HEK293 (cell line): ENCODE data around the gene SEC24A.

Experiments
- CTCF ChIA-PET: fragments of 350-600 bp; formaldehyde crosslinking; extraction: SDS; loops from one replicate; lab custom pipeline; 2021; ENCODE audit warnings: antibody characterized with exemption; lab: Yijun Ruan, JAX
- POLR2A ChIA-PET: fragments of 300-600 bp; formaldehyde crosslinking; extraction: SDS; loops from one replicate; lab custom pipeline; 2020; ENCODE audit warnings: antibody characterized with exemption, inconsistent platforms; lab: Yijun Ruan, JAX
- H3K27ac ChIP-seq: fragments of 200-500 bp; sonication (Bioruptor generic); 2 replicates; pipeline ENCODE4 v1.5.1; 2014; ENCODE audit warnings: low read depth, low read length, control low read depth, inconsistent platforms; ENCODE audit errors: extremely low read depth
- H3K36me3 ChIP-seq, 2 experiments: fragments of 200-500 bp in 1 of 2; sonication (Bioruptor generic) in 1 of 2; 1 replicate in 1 of 2; 2 replicates in 1 of 2; pipeline ENCODE4 v1.5.1; 2014 to 2017; ENCODE audit warnings: inconsistent platforms in 2 of 2, low read length in 2 of 2; ENCODE audit not compliant: control insufficient read depth in 2 of 2, insufficient read depth in 1 of 2
- H3K4me1 ChIP-seq: fragments of 200-500 bp; sonication (Bioruptor generic); 2 replicates; pipeline ENCODE4 v1.5.1; 2014; ENCODE audit warnings: mild to moderate bottlenecking, low read length, inconsistent platforms; ENCODE audit not compliant: control insufficient read depth, insufficient read depth
- H3K4me3 ChIP-seq: 2 replicates; pipeline ENCODE4 v1.5.1; 2011; ENCODE audit warnings: low read depth, mild to moderate bottlenecking, control low read depth, low read length, moderate library complexity
- H3K9me3 ChIP-seq: fragments of 200-500 bp; sonication (Bioruptor generic); 2 replicates; pipeline ENCODE4 v1.5.1; 2014; ENCODE audit warnings: low read depth, low read length, inconsistent platforms; ENCODE audit not compliant: control insufficient read depth, insufficient read depth
- GLIS1 ChIP-seq: fragments of 450-650 bp; formaldehyde crosslinking; IDR thresholded peaks from 2 replicates; pipeline ENCODE4 v1.5.1; 2016; ENCODE audit warnings: missing biosample characterization, missing genetic modification characterization
- GLIS2 ChIP-seq: fragments of 450-650 bp; formaldehyde crosslinking; IDR thresholded peaks from 2 replicates; pipeline ENCODE4 v1.5.1; 2016; ENCODE audit warnings: missing biosample characterization, missing genetic modification characterization
- PRDM2 ChIP-seq: fragments of 450-650 bp; formaldehyde crosslinking; IDR thresholded peaks from 2 replicates; pipeline ENCODE4 v1.5.1; 2016; ENCODE audit warnings: missing biosample characterization, missing genetic modification characterization, borderline replicate concordance
- RBAK ChIP-seq: fragments of 450-650 bp; formaldehyde crosslinking; IDR thresholded peaks from 2 replicates; pipeline ENCODE4 v1.5.1; 2016; ENCODE audit warnings: missing biosample characterization, missing genetic modification characterization
- SCRT2 ChIP-seq: fragments of 450-650 bp; formaldehyde crosslinking; IDR thresholded peaks from 2 replicates; pipeline ENCODE4 v1.5.1; 2016; ENCODE audit warnings: missing biosample characterization, missing genetic modification characterization
- YY2 ChIP-seq: fragments of 450-650 bp; formaldehyde crosslinking; IDR thresholded peaks from 2 replicates; pipeline ENCODE4 v1.5.1; 2016; ENCODE audit warnings: missing biosample characterization, missing genetic modification characterization
- ZBTB8A ChIP-seq: fragments of 450-650 bp; formaldehyde crosslinking; IDR thresholded peaks from 2 replicates; pipeline ENCODE4 v1.5.1; 2016; ENCODE audit warnings: missing biosample characterization, missing genetic modification characterization
- ZFP3 ChIP-seq: fragments of 450-650 bp; formaldehyde crosslinking; IDR thresholded peaks from 2 replicates; pipeline ENCODE4 v1.5.1; 2016; ENCODE audit warnings: low read depth, missing biosample characterization, missing genetic modification characterization
- ZNF114 ChIP-seq: fragments of 450-650 bp; formaldehyde crosslinking; IDR thresholded peaks from 2 replicates; pipeline ENCODE4 v1.5.0; 2017; ENCODE audit warnings: missing biosample characterization, missing genetic modification characterization
- ZNF184 ChIP-seq: fragments of 450-650 bp; IDR thresholded peaks from 2 replicates; pipeline ENCODE4 v1.5.1; 2018; ENCODE audit warnings: missing biosample characterization, mild to moderate bottlenecking, missing genetic modification characterization
- ZNF354C ChIP-seq: fragments of 450-650 bp; formaldehyde crosslinking; IDR thresholded peaks from 2 replicates; pipeline ENCODE4 v1.5.1; 2016; ENCODE audit warnings: missing biosample characterization, missing genetic modification characterization, low read depth, borderline replicate concordance
- ZNF426 ChIP-seq: fragments of 450-650 bp; formaldehyde crosslinking; IDR thresholded peaks from 2 replicates; pipeline ENCODE4 v1.5.1; 2017; ENCODE audit warnings: missing biosample characterization, missing genetic modification characterization, mild to moderate bottlenecking, inconsistent platforms, moderate library complexity
- ZNF514 ChIP-seq: fragments of 450-650 bp; formaldehyde crosslinking; IDR thresholded peaks from 2 replicates; pipeline ENCODE4 v1.5.1; 2016; ENCODE audit warnings: missing biosample characterization, missing genetic modification characterization
- ZNF530 ChIP-seq: fragments of 450-650 bp; formaldehyde crosslinking; IDR thresholded peaks from 2 replicates; pipeline ENCODE4 v1.5.1; 2016; ENCODE audit warnings: low read depth, missing biosample characterization, missing genetic modification characterization
- ZNF626 ChIP-seq: fragments of 450-650 bp; sonication (Bioruptor Pico); formaldehyde crosslinking; IDR thresholded peaks from 2 replicates; pipeline ENCODE4 v1.5.1; 2018; ENCODE audit warnings: missing biosample characterization, missing genetic modification characterization, inconsistent platforms
- ZNF654 ChIP-seq: fragments of 450-650 bp; formaldehyde crosslinking; IDR thresholded peaks from 2 replicates; pipeline ENCODE4 v1.5.1; 2016; ENCODE audit warnings: low read depth, missing biosample characterization, missing genetic modification characterization
- ZNF701 ChIP-seq: fragments of 450-650 bp; formaldehyde crosslinking; IDR thresholded peaks from 2 replicates; pipeline ENCODE4 v1.5.1; 2016; ENCODE audit warnings: missing biosample characterization, missing genetic modification characterization
- ZNF792 ChIP-seq: fragments of 450-650 bp; formaldehyde crosslinking; IDR thresholded peaks from 2 replicates; pipeline ENCODE4 v1.5.1; 2016; ENCODE audit warnings: missing biosample characterization, missing genetic modification characterization
- ZSCAN18 ChIP-seq: fragments of 450-650 bp; formaldehyde crosslinking; IDR thresholded peaks from 2 replicates; pipeline ENCODE4 v1.5.1; 2016; ENCODE audit warnings: missing biosample characterization, missing genetic modification characterization
- TF ChIP-seq, protein P1 (sequence below): fragments of 450-650 bp; formaldehyde crosslinking; IDR thresholded peaks from 2 replicates; pipeline ENCODE4 v1.5.1; 2016; ENCODE audit warnings: missing biosample characterization, missing genetic modification characterization, borderline replicate concordance
- TF ChIP-seq, protein P2 (sequence below): fragments of 450-650 bp; formaldehyde crosslinking; IDR thresholded peaks from 2 replicates; pipeline ENCODE4 v1.5.1; 2016; ENCODE audit warnings: missing biosample characterization, missing genetic modification characterization, borderline replicate concordance

Gene SEC24A

DNA sequence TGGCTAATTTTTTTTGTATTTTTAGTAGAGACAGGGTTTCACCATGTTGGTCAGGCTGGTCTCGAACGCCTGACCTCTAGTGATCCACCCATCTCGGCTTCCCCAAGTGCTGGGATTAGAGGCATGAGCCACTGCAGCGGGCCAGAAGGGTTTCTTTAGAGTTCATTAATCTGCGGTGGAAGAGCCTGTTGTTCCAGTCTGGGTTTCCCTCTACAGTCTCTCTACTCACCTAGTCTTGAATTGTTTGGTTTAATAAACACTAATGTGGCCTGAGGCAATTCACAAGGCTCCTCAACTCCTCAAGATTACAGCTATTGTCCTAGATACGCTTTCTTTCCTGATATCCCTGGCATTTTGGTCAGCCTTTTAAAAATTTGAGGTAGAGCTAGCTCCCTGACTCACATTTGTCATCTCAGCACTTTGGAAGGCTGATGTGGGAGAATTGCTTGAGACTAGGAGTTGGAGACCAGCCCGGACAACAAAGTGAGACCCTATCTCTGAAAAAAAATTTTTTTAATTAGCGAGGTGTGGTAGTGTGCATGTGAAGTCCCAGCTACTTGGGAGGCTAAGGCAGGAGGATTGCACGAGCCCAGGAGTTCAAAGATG, 11.4 kb upstream of the SEC24A start:
- Histone ChIP-seq H3K27ac (no peak overlapping the region), H3K4me1 (no peaks in the 10 kb centered on the region), H3K4me3 (no peak overlapping the region), H3K9me3 (no peaks in the 10 kb centered on the region), H3K36me3 (no peaks in the 10 kb centered on the region)
- ChIA-PET POLR2A (interaction anchor here (0.5 to 0.7 kb wide), 2 partner anchors 42 to 497 kb away, joined by 6 to 8 read pairs; no protein-coding TSS in a partner anchor), CTCF (interaction anchor here (0.7 kb wide), 1 partner anchor 54 kb away, joined by 3 read pairs; no protein-coding TSS in a partner anchor)
- TF ChIP-seq ZNF626, result no peak

DNA sequence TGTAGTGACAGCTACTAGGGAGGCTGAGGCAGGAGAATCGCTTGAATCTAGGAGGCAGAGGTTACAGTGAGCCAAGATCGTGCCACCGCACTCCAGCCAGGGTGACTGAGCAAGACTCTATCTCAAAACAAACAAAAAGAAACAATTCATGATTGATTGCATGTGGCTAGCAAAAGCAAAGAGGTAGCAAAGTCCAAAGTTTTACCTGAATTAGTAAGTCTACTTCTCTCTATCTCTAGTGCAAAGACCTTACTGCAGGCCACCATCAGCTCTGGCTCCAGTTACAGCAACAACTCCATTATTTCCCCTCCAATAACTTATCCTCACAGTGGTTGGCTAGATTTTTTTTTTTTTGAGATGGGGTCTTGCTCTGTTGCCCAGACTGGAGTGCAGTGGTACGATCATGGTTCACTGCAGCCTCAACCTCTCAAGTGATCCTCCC, 9.8 kb upstream of the SEC24A start:
- TF ChIP-seq ZFP3 (tag by site-specific recombination) (no peak), ZNF654 (tag by site-specific recombination) (no peak), PRDM2 (tag by site-specific recombination) (no peak), RBAK (tag by site-specific recombination) (no peak), ZNF514 (tag by site-specific recombination) (no peak), ZNF426 (tag by site-specific recombination) (no peak), SCRT2 (tag by site-specific recombination) (no peak), ZBTB8A (tag by site-specific recombination) (no peak), ZSCAN18 (tag by site-specific recombination) (no peak), YY2 (tag by site-specific recombination) (no peak), ZNF701 (tag by site-specific recombination) (no peak), GLIS2 (tag by site-specific recombination) (no peak), GLIS1 (tag by site-specific recombination) (no peak), ZNF792 (tag by site-specific recombination) (no peak), ZNF354C (tag by site-specific recombination) (no peak), ZNF530 (tag by site-specific recombination) (no peak), ZNF184 (tag by site-specific recombination) (no peak), ZNF114 (tag by site-specific recombination) (no peak)
- TF ChIP-seq, protein P1, sequence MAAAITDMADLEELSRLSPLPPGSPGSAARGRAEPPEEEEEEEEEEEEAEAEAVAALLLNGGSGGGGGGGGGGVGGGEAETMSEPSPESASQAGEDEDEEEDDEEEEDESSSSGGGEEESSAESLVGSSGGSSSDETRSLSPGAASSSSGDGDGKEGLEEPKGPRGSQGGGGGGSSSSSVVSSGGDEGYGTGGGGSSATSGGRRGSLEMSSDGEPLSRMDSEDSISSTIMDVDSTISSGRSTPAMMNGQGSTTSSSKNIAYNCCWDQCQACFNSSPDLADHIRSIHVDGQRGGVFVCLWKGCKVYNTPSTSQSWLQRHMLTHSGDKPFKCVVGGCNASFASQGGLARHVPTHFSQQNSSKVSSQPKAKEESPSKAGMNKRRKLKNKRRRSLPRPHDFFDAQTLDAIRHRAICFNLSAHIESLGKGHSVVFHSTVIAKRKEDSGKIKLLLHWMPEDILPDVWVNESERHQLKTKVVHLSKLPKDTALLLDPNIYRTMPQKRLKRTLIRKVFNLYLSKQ (tag by site-specific recombination), result no peak
- TF ChIP-seq, protein P2, sequence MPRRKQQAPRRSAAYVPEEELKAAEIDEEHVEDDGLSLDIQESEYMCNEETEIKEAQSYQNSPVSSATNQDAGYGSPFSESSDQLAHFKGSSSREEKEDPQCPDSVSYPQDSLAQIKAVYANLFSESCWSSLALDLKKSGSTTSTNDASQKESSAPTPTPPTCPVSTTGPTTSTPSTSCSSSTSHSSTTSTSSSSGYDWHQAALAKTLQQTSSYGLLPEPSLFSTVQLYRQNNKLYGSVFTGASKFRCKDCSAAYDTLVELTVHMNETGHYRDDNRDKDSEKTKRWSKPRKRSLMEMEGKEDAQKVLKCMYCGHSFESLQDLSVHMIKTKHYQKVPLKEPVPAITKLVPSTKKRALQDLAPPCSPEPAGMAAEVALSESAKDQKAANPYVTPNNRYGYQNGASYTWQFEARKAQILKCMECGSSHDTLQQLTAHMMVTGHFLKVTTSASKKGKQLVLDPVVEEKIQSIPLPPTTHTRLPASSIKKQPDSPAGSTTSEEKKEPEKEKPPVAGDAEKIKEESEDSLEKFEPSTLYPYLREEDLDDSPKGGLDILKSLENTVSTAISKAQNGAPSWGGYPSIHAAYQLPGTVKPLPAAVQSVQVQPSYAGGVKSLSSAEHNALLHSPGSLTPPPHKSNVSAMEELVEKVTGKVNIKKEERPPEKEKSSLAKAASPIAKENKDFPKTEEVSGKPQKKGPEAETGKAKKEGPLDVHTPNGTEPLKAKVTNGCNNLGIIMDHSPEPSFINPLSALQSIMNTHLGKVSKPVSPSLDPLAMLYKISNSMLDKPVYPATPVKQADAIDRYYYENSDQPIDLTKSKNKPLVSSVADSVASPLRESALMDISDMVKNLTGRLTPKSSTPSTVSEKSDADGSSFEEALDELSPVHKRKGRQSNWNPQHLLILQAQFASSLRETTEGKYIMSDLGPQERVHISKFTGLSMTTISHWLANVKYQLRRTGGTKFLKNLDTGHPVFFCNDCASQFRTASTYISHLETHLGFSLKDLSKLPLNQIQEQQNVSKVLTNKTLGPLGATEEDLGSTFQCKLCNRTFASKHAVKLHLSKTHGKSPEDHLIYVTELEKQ, result no peak
- no peak overlapping the region for H3K4me3 ChIP-seq
- H3K4me1 ChIP-seq, result no peaks in the 10 kb centered on the region
- no peak overlapping the region for H3K27ac ChIP-seq
- no peaks in the 10 kb centered on the region; a peak in 1 of 3 replicates for H3K36me3 ChIP-seq
- ChIA-PET POLR2A (interaction anchor here (0.7 kb wide), 1 partner anchor 416 kb away, joined by 3 read pairs; no protein-coding TSS in a partner anchor), CTCF (no interaction called here)
- no peaks in the 10 kb centered on the region for H3K9me3 ChIP-seq
